A549 treated with Hydrocortisone at 1 μM for 4 hours (cell line): ENCODE results near the gene LATS2. TPM values are rescaled to one million over a fixed set of nuclear protein-coding genes. Genes with fewer than 3 reads are reported as not detected.

ENCODE experiments used
- total RNA-seq: library from RNA; stranded (reverse); fragments of 200-300 nt; extraction: Qiagen RNA extraction; gene quantifications from 5 replicates; pipeline ENCODE4 v1.2.3, GENCODE V29; 2022

Gene LATS2
- total RNA-seq, result 10.7 to 12.2 TPM (median 11.2 TPM) in 5 replicates

DNA sequence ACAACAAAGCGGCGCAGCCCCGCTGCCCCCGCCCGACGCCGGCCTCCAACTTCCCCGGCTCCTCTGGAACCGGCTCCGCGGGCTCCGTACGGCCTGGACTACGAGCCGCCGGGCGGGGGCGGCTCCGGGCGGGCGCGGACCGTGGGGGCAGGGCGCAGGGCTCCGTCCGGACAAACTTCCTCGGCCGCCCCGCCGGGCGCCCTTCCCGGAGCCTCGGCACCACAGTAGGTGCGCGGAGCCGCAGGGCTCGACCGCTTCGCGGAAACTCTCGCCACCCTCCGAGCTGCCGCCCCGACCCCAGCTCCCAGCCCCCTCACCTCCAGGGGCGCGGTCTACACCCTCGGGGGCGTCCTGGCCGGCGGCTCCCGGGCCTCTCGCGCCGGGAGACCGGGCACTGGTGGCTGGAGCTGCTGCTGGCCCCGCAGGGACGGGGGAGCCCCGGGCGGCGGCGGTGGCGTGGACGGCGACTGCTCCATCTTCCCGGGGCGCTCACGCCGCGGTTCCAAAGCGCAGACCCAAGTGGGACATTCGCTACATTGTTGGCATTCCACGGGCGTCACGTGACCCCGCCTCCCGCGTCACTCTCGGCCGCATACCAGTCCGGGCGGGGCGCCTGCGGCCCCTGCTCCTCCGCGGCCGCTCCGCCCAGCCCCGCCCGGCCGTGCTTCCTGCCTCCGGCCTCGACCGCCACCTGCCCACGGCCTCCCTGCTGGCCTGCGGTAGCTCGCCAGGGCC lies at the start of gene LATS2:
Gene LATS2, minus strand, starts transcription at position 558 of the 735 bp plus-strand sequence. CDS start 15,560 bp downstream, outside the sequence.

Other genes with a start within 250 kb of the LATS2 start
- 4.7 to 8.0 TPM (median 6.2 TPM) in 5 replicates for gene XPO4, start 158.8 kb downstream of the LATS2 start, total RNA-seq
- gene SAP18, start 78.5 kb upstream of the LATS2 start, total RNA-seq, result 89.4 to 175 TPM (median 152 TPM) in 5 replicates
- 12.7 to 14.9 TPM (median 14.0 TPM) in 5 replicates for gene SKA3, start 115.0 kb upstream of the LATS2 start, total RNA-seq
- 17.4 to 25.6 TPM (median 24.4 TPM) in 5 replicates for gene MRPL57, start 115.1 kb upstream of the LATS2 start, total RNA-seq